Activated CD8-positive, alpha-beta memory T cell treated with anti-CD3 and anti-CD28 coated beads for 48 hours (primary cell): ENCODE measurements around the gene CALCOCO2.
"Not testable (repeated sequence)": the region's sequence is repeated elsewhere in the genome, so short reads cannot be mapped to it uniquely, and the experiment has no call there.

Source experiments
- DNase-seq, 3 experiments: peaks; one replicate each; pipeline ENCODE4 v3.0.0-alpha.2; 2020; ENCODE audit warnings: low read depth in 2 of 3, low spot score in 2 of 3

Gene CALCOCO2

DNA sequence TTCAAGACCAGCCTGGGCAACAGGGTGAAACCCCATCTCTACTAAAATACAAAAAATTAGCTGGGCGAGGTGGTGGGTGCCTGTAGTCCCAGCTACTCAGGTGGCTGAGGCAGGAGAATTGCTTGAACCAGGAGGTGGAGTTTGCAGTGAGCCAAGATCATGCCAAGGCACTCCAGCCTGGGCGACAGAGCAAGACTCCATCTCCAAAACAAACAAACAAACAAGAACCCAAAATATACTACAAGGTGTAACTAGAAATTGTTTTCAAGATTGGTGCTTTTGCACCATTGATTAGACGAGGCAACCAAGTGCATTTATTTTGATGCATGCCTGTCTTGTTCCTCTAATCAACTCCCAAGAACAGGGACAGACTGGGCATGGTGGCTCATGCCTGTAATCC, 41.6 kb downstream of the CALCOCO2 start:
- DNase-seq: not testable (repeated sequence)

DNA sequence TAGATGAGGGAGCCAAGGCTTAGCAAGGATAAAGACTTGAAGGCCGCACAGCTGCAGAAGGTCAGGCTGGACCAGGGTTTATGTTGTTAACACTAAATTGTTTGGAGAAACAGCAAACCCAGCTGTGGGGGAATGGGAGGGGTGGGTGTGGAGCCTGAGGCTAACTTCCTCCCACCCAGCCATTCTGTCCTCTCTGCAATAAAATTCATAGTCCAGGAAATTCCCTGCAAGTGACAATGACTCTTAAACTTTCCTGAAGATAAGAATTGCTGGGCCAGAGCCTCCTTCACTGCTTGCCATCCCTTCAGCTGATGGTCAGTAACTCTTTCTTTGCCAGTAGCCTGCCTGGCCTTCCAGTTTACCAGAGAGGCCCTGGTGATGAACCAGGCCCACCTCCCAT, 42.4 kb downstream of the CALCOCO2 start:
- DNase-seq: no peak

DNA sequence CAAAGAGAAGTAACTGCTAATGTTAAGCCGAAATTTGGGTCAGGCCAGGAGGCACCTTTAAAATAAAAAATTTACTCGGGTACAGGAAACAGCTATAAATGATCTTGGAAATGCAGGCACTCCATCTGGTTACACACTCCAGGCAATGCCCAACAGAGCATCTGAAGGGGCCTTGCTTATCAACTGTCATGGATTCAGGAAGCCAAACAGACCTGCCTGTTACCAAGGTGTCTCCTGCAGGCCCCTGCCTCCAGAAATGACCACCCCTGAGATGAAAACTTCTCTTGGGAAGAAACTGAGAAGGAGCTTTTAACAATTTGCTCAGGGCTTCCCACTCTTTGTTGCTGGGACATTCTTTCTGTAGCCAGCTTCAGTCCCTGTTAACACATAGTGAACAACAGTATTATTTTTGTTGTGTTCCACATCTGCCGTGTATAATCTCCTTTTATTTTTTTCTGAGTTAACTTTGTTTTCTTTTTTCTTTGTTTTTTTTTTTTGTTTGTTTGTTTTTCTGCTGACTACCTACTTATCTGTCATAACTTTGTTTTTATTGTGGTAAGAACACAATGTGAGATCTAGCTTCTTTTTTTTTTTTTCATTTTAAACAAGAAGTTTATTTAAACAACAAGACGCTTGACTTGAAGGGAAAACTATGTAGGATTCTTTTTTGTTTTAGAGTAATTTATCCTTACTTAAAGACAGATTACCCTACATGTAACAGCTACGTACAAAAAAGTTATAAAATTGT, 43.0 kb downstream of the CALCOCO2 start:
- DNase-seq: no peak

DNA sequence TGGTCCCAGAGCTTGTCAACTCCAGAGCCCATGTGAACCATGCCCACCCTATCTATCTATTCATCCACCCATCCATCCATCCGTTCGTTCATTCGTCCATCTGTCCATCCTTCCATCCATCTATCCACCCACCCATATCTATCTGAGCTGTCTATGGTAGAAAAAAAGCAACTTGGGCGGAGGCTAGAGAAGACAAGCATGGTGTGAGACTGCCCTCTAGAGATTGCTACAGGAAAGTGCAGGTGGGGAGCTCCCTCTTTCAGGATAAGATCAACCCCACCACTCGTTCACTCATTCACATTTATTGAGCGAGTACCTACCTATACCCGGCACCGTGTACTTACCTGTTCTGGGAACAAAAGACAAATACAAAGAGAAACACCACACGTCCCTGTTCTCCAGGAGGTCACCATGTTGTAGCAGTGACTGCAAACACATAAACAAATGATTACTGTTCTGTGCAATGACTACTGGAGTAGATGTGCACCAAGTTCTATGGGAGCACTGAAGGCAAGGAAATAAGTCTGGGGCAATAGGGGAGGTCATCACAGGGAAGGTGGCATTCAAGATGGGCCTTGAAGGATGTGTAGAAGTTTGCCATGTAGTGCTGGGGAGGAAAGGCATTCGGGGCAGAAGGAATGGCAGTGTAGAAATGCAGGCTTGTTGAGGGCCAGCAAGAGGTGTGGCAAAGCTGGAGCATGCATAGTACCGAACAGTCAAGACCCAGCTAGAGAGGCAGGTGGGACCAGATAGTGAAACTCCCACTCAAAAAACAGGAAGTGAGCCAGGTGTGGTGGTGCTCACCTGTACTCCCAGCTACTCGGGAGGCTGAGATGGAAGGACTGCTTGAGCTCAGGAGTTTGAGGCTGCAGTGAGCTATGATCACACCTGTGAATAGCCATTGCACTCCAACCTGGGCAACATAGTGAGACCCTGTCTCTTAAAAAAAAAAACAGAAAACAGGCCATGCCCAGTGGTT, 48.4 kb downstream of the CALCOCO2 start:
- no peak for DNase-seq

DNA sequence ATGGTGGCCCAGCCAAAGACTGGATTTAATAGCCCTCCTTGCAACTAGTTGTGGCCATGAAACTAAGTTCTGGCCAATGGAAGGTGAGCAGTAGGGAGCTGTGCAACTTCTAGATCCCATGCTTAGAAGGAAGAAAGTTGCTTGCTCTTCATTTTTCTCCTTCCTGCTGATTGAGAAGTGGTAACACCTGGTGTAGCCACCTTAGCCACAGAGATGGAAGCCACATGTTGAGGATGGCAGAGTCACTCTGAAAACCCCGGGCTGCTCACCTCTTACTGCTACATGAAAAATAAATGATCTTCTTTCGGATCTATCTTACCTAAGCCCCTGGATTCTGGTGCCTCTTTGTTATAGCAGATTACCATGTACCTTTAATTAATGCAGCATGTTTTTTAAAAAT, 51.4 kb downstream of the CALCOCO2 start:
- DNase-seq: no peak

DNA sequence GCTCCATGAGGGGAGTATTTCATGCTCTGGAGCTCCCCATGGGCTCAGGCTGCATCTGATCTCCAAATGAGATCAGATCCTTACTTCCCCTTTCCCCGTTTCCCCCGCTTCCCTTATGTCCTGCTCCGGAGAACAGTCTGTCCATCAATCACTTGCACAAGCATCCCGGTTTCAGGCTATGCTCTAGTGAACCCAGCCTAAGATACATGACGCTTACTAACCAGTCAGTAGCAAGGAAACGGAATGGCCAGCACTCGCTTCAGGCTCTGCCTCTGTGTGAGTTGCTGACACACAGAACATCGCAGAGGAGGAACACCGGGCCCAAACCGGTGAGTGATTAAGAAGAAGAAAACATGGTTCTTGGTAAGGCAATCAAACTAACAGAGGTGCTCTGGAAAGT, 52.3 kb downstream of the CALCOCO2 start:
- no peak for DNase-seq

DNA sequence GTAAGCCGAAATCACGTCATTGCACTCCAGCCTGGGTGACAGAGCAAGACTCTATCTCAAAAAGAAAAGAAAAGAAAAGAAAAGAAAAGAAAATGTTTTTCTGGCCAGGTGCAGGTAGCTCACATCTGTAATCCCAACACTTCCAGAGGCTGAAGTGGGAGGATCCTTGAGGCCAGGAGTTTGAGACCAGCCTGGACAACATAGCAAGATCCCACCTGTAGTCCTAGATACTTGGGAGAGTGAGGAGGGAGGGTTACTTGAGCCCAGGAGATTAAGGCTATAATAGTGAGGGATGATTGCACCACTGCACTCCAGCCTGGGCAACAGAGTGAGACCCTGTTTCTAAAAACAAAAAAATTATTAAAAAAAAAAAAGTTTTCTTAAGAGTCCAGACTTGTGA, 59.3 kb downstream of the CALCOCO2 start:
- no peak for DNase-seq

DNA sequence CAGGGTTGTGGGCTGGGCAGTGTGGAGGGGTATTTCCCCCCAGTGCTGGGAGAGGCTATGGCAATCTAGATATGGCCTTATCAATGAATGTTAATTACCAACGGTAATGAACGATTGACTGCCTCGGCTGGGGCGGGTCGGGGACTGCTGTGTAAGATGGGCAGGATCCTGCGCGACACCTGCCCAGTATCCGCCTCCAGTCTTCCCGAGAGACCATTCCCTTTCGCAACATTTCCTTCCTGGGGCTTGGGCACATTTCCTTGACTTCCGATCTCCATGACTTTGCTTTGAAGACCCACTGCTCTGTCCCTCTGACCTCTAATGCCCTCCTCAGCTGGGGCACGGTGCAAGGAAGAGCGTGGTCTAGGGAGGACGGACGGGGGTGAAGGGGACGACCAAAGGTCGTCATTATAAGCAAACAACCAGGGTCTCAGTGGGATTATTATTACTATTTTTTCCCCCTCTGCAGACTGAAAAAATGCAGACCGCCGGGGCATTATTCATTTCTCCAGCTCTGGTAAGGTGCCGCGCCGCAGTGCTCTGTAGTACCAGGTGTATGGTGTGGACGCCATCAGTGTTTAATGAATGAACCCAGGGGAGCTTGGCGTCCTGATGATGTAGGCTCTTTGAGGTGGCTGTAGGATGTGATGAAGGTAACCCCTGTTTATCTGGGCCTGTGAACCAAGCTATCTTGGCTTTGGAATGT, 62.3 kb downstream of the CALCOCO2 start:
- no peak for DNase-seq

DNA sequence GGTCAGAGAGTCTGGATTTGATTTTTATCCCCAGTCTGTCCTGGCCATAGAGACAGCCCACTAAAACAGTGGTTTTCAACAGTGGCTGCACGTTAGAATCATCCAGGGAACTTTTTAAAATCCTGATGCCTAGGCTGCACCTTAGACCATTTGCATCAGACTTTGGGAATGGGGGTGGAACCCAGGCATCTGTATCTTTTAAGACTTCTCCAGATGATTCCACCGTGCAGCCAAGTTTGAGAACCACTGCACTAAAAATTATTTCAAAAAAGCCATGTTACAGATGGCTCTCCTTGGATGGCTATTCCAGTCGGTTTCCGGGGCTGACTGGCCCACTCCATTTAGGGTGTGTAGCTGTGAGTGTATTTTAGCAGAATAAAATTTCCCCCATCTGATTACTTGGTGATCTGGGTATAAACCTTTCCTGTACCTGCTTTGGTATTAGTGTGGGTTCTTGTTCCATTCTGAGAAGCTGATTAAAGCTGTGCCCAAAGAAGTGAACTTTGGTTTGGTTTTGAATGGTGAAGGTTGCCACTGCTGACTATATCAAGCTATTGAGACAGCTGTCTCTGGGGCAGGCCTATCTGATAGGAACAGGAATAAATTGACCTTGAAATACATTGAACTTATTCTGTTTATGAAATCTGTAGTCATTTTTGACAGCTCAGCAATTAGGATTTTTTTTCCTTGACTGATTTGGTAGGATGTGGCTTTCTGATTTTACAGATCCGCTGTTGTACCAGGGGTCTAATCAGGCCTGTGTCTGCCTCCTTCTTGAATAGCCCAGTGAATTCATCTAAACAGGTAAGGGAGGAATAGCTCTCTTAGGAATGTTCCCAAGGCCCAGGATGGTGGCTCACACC, 63.0 kb downstream of the CALCOCO2 start:
- no peak for DNase-seq

DNA sequence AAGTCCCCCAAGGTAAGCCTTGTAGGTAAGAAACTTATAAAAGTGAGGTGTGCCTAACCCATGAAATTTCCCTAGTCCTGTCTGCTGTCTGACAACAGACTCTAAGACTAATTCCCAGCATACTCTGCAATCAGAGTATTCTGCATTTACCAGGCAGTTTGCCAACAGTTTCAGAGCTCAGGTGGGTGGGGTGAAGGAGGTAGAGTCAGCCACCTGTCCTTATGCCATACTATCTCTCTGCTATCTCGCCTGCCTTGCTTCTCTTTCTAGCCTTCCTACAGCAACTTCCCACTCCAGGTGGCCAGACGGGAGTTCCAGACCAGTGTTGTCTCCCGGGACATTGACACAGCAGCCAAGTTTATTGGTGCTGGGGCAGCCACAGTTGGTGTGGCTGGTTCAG, 64.1 kb downstream of the CALCOCO2 start:
- no peak for DNase-seq

DNA sequence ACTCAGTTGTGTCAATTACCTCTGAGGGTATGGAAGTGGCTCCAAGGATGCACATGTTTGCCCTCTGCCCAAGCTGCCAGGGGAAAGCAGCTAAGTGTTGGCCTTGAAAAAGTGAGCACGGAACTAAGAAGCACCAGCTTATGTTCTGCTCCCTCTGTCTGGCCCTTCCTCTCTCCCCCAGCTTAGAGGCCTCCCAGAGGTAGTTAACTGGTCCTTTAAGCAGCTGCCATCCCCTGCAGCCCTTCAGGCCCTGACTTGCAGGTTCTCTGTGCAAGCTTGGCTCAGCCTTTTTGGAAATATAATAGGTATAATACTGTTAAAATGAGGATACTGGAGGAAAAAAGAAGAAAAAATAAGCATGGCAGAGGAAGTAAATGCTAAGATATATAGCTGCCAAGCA, 70.4 kb downstream of the CALCOCO2 start:
- no peak for DNase-seq

DNA sequence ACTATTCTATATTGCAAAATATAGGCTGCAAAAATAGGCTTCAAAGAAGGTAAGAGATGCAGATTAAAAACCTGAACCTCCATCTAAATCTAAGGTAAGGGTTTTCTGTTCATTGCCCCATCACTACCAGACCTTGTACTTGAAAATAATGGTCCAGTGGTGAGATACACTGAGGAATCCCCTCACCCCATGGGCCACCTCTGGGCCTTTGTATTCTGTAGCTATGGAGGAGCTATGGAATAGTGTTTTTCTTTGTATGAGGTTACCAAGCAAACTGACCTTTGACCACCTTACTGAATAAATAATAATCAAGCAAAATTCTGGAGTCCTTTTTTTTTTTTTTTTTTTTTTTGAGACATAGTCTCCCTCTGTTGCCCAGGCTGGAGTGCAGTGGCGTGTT, 72.6 kb downstream of the CALCOCO2 start:
- DNase-seq: no peak

DNA sequence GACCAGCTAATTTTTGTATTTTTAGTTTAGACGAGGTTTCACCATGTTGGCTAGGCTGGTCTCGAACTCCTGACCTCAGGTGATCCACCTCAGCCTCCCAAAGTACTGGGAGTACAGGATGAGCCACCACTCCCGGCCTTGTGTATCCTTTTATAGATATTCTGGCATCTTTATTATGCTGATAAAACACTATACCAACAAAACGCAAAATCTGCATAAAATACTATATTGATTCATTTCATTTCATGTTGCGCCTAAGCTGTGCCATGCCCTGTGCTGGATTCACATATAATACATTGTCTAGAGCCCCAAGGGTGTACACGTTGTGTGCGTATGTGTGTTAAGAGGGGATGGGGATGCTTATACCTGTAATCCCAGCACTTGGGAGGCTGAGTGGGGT, 73.6 kb downstream of the CALCOCO2 start:
- no peak for DNase-seq

DNA sequence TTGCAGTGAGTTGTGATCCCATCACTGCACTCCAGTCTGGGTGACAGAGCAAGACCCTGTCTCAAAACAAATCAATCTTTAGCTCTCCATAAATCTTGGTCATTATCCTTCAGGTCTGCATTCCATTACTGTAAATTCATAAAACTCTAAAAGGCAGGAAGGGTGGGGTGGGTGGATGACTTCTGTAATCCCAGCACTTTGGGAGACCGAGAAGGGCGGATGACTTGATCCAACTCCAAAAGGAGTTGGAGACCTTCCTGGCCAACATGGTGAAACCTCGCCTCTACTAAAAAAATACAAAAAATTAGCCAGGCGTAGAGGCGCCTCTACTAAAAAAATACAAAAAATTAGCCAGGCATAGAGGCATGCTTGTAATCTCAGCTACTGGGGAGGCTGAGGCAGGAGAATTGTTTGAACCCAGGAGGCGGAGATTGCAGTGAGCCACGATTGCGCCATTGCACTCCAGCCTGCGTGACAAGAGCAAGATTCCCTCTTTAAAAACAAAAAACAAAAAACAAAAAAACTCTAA, 75.2 kb downstream of the CALCOCO2 start:
- DNase-seq: no peak

DNA sequence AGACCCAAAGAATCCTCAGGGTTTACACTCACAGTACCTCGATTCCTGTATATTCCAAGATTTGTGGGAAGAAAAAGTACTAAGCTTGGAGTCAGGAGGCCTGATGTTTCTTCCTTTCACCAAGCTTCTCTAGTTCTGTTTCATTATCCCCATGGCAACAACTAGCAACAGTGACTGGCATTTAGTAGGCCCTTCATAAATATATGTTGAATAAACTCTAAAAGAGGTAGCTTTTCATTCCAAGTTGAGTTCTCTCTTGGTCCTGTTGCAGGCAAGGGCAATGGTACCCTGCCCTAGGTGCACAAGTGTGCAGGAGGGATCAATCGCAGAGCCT, 76.8 kb downstream of the CALCOCO2 start:
- DNase-seq: no peak

DNA sequence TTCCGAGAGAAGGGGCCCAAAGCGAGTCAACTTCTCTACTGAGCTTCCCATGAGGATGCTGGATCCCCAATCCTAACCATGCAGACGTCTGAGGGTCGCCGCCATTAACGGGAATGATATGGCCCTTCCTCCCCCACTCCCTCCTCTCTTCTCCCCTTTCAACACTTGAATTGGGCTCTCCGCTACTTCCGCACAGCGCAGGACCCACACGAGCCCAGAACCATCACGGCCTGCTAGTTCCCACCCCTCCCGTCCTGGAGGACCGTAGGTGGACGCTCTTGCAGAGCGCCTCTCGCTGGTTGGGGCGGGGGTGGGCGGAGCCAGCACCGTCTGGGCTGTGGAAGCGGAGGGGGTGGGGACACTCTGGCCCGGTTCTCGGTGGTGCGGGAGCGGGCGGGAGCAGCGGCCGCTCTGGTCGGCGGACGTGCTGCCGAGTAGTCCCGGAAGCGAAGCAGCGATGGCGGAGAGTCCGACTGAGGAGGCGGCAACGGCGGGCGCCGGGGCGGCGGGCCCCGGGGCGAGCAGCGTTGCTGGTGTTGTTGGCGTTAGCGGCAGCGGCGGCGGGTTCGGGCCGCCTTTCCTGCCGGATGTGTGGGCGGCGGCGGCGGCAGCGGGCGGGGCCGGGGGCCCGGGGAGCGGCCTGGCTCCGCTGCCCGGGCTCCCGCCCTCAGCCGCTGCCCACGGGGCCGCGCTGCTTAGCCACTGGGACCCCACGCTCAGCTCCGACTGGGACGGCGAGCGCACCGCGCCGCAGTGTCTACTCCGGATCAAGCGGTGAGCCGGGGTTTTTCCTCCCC, 77.4 kb downstream of the CALCOCO2 start, which contains the start of gene UBE2Z:
TSS of gene UBE2Z (plus strand) at position 361 of the 797 bp plus-strand sequence. CDS start at position 458, 97 bp downstream.
- DNase-seq: peak; percentile 68 to 82 (median 81)

DNA sequence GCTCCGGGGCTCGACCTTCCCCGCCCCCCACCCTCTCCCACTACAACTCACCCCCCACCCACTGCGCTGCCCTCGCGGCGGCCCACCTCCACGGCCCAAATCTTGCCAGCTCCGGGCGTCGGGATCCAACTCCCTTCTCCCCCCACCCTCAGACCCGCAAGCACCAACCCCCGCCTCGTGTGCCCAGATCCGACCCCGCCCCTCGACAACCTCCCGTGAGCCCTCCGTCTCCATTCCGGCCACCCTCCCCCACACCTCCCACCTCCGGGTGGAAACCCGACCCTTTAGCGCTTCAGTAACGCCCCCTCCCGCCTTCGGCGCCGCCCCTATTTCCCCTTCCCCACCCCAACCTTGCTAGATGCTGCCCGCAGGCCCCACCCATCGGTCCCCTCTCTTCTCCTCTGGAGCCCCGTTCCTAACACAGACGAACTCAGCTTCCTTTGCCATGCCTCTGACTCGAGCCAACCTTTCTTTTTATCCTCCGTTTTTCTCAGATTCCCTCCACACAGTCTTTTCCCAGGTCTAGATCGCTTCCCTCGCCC, 78.1 kb downstream of the CALCOCO2 start:
- peak; percentile 80 to 86 (median 84) for DNase-seq

DNA sequence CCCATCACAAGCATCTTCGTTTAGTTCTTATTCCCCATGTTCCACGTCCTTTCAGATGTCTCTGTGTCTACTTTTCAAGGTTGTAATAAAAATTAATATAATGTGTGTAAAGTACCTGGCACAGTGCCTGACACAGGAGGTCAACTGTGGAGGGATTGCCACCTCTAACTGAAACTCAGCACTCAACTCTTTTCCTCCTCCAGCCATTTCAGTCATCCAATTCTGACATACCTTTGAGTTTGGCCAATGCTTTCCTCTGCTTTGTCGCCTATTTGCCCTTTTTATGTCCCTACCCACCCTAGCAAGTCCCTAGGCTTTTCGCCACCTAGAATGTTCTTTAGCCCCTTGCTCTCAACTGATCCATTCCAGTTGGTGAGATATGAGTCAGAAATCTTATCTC, 78.9 kb downstream of the CALCOCO2 start:
- no peak for DNase-seq

DNA sequence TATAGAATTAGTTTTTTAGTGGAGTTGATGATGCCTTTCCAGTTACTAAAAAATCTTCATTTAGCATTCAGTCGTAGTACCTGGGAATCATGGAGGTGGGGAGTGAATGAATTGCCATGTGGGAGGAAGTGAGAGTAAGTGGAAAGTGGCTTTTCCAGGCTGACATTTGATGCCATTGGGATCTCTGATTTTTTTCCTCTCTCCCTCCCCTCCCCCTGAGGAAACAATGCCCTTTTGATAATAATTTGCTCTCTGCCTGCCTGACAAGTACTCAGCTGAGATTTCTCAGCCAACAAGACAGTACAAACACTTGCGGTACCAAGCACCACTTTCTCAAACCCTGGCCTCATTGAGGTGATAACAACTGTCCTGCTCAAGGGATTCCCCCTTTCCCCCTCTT, 79.5 kb downstream of the CALCOCO2 start:
- no peak for DNase-seq
